Mucosa of descending colon (tissue), 3 donors: ENCODE data around the gene TMOD3. TPM values are rescaled to one million over a fixed set of nuclear protein-coding genes. Genes with fewer than 3 reads are reported as not detected.

Source experiments
- ATAC-seq: fragments of 200-7000 bp; cut with Tn5 transposase; one replicate; pipeline ENCODE4 v1.9.1; 2020; ENCODE audit warnings: mild to moderate bottlenecking, moderate library complexity
- DNase-seq, 3 donors: peaks; one replicate each; pipeline ENCODE4 v3.0.0-alpha.2; 2020
- H3K36me3 ChIP-seq: fragments of 200-600 bp; one replicate; pipeline ENCODE4 v1.8.0; 2021; ENCODE audit warnings: low read depth, mild to moderate bottlenecking
- H3K4me1 ChIP-seq: fragments of 200-600 bp; one replicate; pipeline ENCODE4 v1.8.0; 2021; ENCODE audit warnings: low read depth, mild to moderate bottlenecking
- H3K4me3 ChIP-seq: fragments of 200-600 bp; one replicate; pipeline ENCODE4 v1.8.0; 2021; ENCODE audit warnings: mild to moderate bottlenecking
- H3K9me3 ChIP-seq: fragments of 200-600 bp; one replicate; pipeline ENCODE4 v1.8.0; 2021; ENCODE audit warnings: mild to moderate bottlenecking
- CTCF ChIP-seq: fragments of 200-600 bp; IDR thresholded peaks from one replicate; pipeline ENCODE4 v1.8.0; 2022; ENCODE audit warnings: antibody characterized with exemption, mild to moderate bottlenecking
- intact Hi-C, 2 donors: fragments of 100-400 bp; cut with DNase I in 1 of 2; cut with micrococcal nuclease in 1 of 2; formaldehyde crosslinking; loops; one replicate each; pipeline versions ENCODE4 v1.11.0 to v1.11.1; 2022; cut with DNase I, micrococcal nuclease
- total RNA-seq, 3 donors: library from RNA; stranded (reverse); fragmentation: NEBNext Ultra II Directional in 2 of 3; extraction: Animal tissue kit (Norgen Biotek cat#: 25700) in 2 of 3; gene quantifications; one replicate each; pipeline versions ENCODE4 v1.2.1 to v1.2.4, GENCODE V29; 2021 to 2023
- donor health status: DM: no; HTN: no; CAD: no; lungs with moderate emphysema.
- donor health status: DM: no; HTN: no; CAD: no.
- donor health status: DM: no; HTN: yes; CAD: no.

Gene TMOD3
- total RNA-seq, 3 donors from 2014 or later, result 43.8 to 65.2 (median 63.7) TPM

- DNase-seq (no peak), ATAC-seq (no peak)
- TF ChIP-seq CTCF, result no peak
- H3K9me3 ChIP-seq, result no peaks in the 10 kb centered on the region
- no peaks in the 10 kb centered on the region for H3K36me3 ChIP-seq
- H3K4me1 ChIP-seq, result no peaks in the 10 kb centered on the region
- intact Hi-C loops, result no loop called here
- H3K4me3 ChIP-seq, result no peak overlapping the region
Measured at GRCh38 chr15:51904931-51905330, 75.5 kb downstream of the TMOD3 start.

- peak; percentile 97 for ATAC-seq
- no peak for TF ChIP-seq CTCF
- no peaks in the 10 kb centered on the region for H3K36me3 ChIP-seq
- no peak overlapping the region for H3K4me3 ChIP-seq
- H3K9me3 ChIP-seq, result no peaks in the 10 kb centered on the region
- peak in 1 of 3 donors; percentile 22 for DNase-seq
- H3K4me1 ChIP-seq, result no peaks in the 10 kb centered on the region
- intact Hi-C loops, result no loop called here
Measured at GRCh38 chr15:51907136-51907862, 77.8 kb downstream of the TMOD3 start.

- H3K4me1 ChIP-seq, result no peaks in the 10 kb centered on the region
- no peaks in the 10 kb centered on the region for H3K9me3 ChIP-seq
- intact Hi-C loops, result no loop called here
- ATAC-seq, result no peak
- no peaks in the 10 kb centered on the region for H3K36me3 ChIP-seq
- TF ChIP-seq CTCF, result no peak
- H3K4me3 ChIP-seq, result no peak overlapping the region
- no peak for DNase-seq
Measured at GRCh38 chr15:51908316-51908715, 78.9 kb downstream of the TMOD3 start.

- intact Hi-C loops, result no loop called here
- H3K9me3 ChIP-seq, result no peaks in the 10 kb centered on the region
- DNase-seq (no peak), ATAC-seq (no peak)
- H3K36me3 ChIP-seq, result no peaks in the 10 kb centered on the region
- no peak for TF ChIP-seq CTCF
- H3K4me3 ChIP-seq, result no peak overlapping the region
- H3K4me1 ChIP-seq, result no peaks in the 10 kb centered on the region
Measured at GRCh38 chr15:51909584-51909983, 80.1 kb downstream of the TMOD3 start.

GRCh38 chr15:51912528-51912927, 83.1 kb downstream of the TMOD3 start:
- Histone ChIP-seq H3K4me1 (no peaks in the 10 kb centered on the region), H3K9me3 (no peaks in the 10 kb centered on the region), H3K4me3 (no peak overlapping the region), H3K36me3 (no peaks in the 10 kb centered on the region)
- no peak for TF ChIP-seq CTCF
- no peak for DNase-seq
- no peak for ATAC-seq
- intact Hi-C loops, result no loop called here
